T-cell (primary cell): Measurements from ENCODE around the gene DTL. TPM values are rescaled to one million over a fixed set of nuclear protein-coding genes. Genes with fewer than 3 reads are reported as not detected.
"Not testable (repeated sequence)": the region's sequence is repeated elsewhere in the genome, so short reads cannot be mapped to it uniquely, and the experiment has no call there.

Experiments
- ATAC-seq, 4 experiments: fragments of 200-7000 bp in 3 of 4; fragments of 150-1000 bp in 1 of 4; cut with Tn5 transposase; replicated peaks in 1 of 4; 1 replicate in 3 of 4; 2 replicates in 1 of 4; pipeline ENCODE4 v1.10.0; 2021; ENCODE audit warnings: moderate library complexity in 3 of 4, mild to moderate bottlenecking in 2 of 4, moderate number of reproducible peaks in 1 of 4
- CTCF ChIA-PET, 2 donors: fragments of 300-600 bp; sonication (Branson Sonifier 250); formaldehyde crosslinking; loops; one replicate each; lab custom pipeline; 2022; ENCODE audit warnings: antibody characterized with exemption in 2 of 2; lab: Charles Lee
- POLR2A ChIA-PET, 2 donors: fragments of 300-600 bp; sonication (Branson Sonifier 250); formaldehyde crosslinking; loops; one replicate each; lab custom pipeline; 2022; ENCODE audit warnings: antibody characterized with exemption in 2 of 2; lab: Charles Lee
- DNase-seq, 35 experiments: peaks; one replicate each; pipeline versions ENCODE4 v3.0.0 to v3.0.0-alpha.2; 2013 to 2023
- H3K27ac ChIP-seq: one replicate; pipeline ENCODE4 v1.5.1; 2013; ENCODE audit warnings: low read length
- H3K27me3 ChIP-seq, 2 experiments: replicated peaks in 1 of 2; 1 replicate in 1 of 2; 2 replicates in 1 of 2; pipeline versions ENCODE4 v1.6.1 to v1.7.0; 2013; ENCODE audit warnings: low read length in 1 of 2, mixed read lengths in 1 of 2; ENCODE audit not compliant: control insufficient read depth in 2 of 2, insufficient read depth in 2 of 2; ENCODE audit errors: extremely low read depth in 1 of 2
- H3K36me3 ChIP-seq, 2 donors: 1 replicate in 1 of 2; 2 replicates in 1 of 2; pipeline versions ENCODE4 v1.6.1 to v1.7.0; 2013; ENCODE audit warnings: low read length in 1 of 2; ENCODE audit not compliant: control insufficient read depth in 2 of 2, insufficient read depth in 1 of 2; ENCODE audit errors: extremely low read depth in 1 of 2
- H3K4me1 ChIP-seq, 2 experiments: 1 replicate in 1 of 2; 2 replicates in 1 of 2; pipeline versions ENCODE4 v1.6.1 to v1.7.0; 2013; ENCODE audit warnings: low read length in 2 of 2, mixed read lengths in 1 of 2; ENCODE audit not compliant: insufficient read depth in 2 of 2, control insufficient read depth in 1 of 2; ENCODE audit errors: extremely low read depth in 1 of 2
- H3K4me3 ChIP-seq, 2 donors: 1 replicate in 1 of 2; 2 replicates in 1 of 2; pipeline versions ENCODE4 v1.5.1 to v1.7.0; 2013; ENCODE audit warnings: mild to moderate bottlenecking in 2 of 2, low read length in 1 of 2, moderate library complexity in 1 of 2; ENCODE audit not compliant: control insufficient read depth in 1 of 2; ENCODE audit errors: extremely low read depth in 1 of 2
- H3K9me3 ChIP-seq: 2 replicates; pipeline ENCODE4 v1.7.0; 2013
- H3K27ac Mint-ChIP-seq, 2 donors: one replicate each; pipeline ENCODE4 v1.8.0; 2020 to 2021; ENCODE audit warnings: mild to moderate bottlenecking in 2 of 2, mixed read lengths in 2 of 2
- H3K27me3 Mint-ChIP-seq, 2 donors: one replicate each; pipeline ENCODE4 v1.8.0; 2021 to 2022; ENCODE audit warnings: mixed read lengths in 2 of 2
- H3K36me3 Mint-ChIP-seq: one replicate; pipeline ENCODE4 v1.8.0; 2021; ENCODE audit warnings: mixed read lengths
- H3K4me1 Mint-ChIP-seq, 3 donors: one replicate each; pipeline ENCODE4 v1.8.0; 2020 to 2022; ENCODE audit warnings: mixed read lengths in 3 of 3, mild to moderate bottlenecking in 1 of 3
- H3K4me3 Mint-ChIP-seq, 3 donors: one replicate each; pipeline ENCODE4 v1.8.0; 2020 to 2022; ENCODE audit warnings: mild to moderate bottlenecking in 3 of 3, mixed read lengths in 3 of 3, moderate library complexity in 3 of 3
- H3K9me3 Mint-ChIP-seq, 3 donors: one replicate each; pipeline ENCODE4 v1.8.0; 2020 to 2022; ENCODE audit warnings: mixed read lengths in 3 of 3
- WGBS: methylation state at CpG from one replicate; pipeline ENCODE4 v1.1.5; 2013; ENCODE audit warnings: missing lambda C conversion rate; ENCODE audit not compliant: insufficient coverage; 5-methylcytosine and 5-hydroxymethylcytosine counted together
- total RNA-seq, 35 experiments: library from RNA in 6 of 35; stranded (reverse) in 6 of 35; fragments of 120-200 nt in 1 of 35; gene quantifications; one replicate each; pipeline versions ENCODE4 v1.2.1 to v1.2.4 and lab custom pipeline; 2013 to 2026

The DTL gene, protein sequence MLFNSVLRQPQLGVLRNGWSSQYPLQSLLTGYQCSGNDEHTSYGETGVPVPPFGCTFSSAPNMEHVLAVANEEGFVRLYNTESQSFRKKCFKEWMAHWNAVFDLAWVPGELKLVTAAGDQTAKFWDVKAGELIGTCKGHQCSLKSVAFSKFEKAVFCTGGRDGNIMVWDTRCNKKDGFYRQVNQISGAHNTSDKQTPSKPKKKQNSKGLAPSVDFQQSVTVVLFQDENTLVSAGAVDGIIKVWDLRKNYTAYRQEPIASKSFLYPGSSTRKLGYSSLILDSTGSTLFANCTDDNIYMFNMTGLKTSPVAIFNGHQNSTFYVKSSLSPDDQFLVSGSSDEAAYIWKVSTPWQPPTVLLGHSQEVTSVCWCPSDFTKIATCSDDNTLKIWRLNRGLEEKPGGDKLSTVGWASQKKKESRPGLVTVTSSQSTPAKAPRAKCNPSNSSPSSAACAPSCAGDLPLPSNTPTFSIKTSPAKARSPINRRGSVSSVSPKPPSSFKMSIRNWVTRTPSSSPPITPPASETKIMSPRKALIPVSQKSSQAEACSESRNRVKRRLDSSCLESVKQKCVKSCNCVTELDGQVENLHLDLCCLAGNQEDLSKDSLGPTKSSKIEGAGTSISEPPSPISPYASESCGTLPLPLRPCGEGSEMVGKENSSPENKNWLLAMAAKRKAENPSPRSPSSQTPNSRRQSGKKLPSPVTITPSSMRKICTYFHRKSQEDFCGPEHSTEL
- total RNA-seq: 1 to 10 TPM in 3 of 5 donors, under 1 TPM in 2; 0.44 to 1.9 (median 1.2) TPM
- total RNA-seq (2013): 0.46 TPM
- 0.18 to 179 (median 1.6) reads per million in 29 experiments for total RNA-seq (lab: John Stamatoyannopoulos, UW)

DNA sequence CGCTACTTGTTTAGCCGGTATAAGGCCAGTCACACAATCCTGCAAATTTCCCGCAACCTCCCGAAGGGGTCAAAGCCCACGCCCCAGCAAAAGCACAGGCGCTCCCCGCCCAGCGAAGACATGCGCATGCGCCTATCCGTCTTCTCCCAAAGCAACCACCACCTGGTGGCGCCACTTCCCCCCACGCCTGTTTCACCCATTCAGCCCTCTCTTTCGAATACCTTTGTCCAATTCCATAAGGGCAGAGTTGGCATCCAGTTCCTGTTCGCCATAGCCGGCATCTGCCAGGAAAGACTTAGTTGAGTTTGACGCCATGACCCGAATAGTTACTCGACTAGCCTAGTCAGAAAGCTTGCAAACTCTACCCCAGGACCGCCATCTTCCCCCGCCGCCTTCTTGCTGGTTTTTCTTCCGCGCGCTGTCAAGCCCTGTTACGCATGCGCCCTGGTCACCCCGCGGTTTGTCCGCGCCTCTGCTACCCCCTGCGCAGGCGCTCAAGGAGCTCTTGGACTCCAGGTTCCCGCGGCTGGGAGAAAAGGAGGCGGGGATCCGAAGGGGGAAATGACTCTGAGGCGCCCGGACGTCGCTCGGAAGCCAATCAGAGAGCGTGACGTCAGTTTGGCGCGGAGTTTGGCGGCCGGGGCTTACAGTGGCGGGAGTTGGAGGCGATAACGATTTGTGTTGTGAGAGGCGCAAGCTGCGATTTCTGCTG is at the start of gene DTL, which contains the start of gene INTS7:
Gene DTL, plus strand, starts transcription at position 626 of the 712 bp plus-strand sequence. CDS start 143 bp downstream, outside the sequence.
Gene INTS7, minus strand, starts transcription at position 435 of the 712 bp plus-strand sequence. Its CDS starts 120 bp downstream, at position 315.
- Histone ChIP-seq H3K4me3 (peak within 1 kb of the TSS; percentile 61 to 98), H3K27ac (peak within 1 kb of the TSS; percentile 53), H3K9me3 (no peaks in the 10 kb centered on the region), H3K4me1 (peaks cover 13 to 18% of the 10 kb centered on the region in 2 experiments), H3K36me3 (no peaks in the 10 kb centered on the region), H3K27me3 (no peaks in the 10 kb centered on the region)
- peak; percentile 89 to 90 (median 90) for ATAC-seq
- Mint-ChIP-seq H3K4me3 (peak within 1 kb of the TSS; percentile 87 to 99 (median 90)), H3K27me3 (peaks cover 0 to 6% of the 10 kb centered on the region in 2 donors), H3K36me3 (peaks cover 5% of the 10 kb centered on the region), H3K9me3 (no peaks in the 10 kb centered on the region), H3K4me1 (peaks cover 57 to 65% (median 59%) of the 10 kb centered on the region in 3 donors), H3K27ac (peak within 1 kb of the TSS; percentile 88 to 99)
- whole genome bisulfite sequencing: under 1% methylated on average over 49 of the region's 53 CpGs
- ChIA-PET CTCF (interaction anchor here (0.5 to 3.7 kb wide), 68 partner anchors 8 to 1702 kb away, joined by 3 to 52 read pairs (median 4); partner anchors contain the start of genes NEK2 (in 1 of the 2), NENF (in 1 of the 2), NSL1 (in 1 of the 2) and PACC1 (in 1 of the 2)), POLR2A (interaction anchor here (0.5 to 1.0 kb wide), 4 partner anchors 250 to 354 kb away, joined by 3 read pairs; no protein-coding TSS in a partner anchor)
- DNase-seq: peak; percentile 94 to 99 (median 97)

DNA sequence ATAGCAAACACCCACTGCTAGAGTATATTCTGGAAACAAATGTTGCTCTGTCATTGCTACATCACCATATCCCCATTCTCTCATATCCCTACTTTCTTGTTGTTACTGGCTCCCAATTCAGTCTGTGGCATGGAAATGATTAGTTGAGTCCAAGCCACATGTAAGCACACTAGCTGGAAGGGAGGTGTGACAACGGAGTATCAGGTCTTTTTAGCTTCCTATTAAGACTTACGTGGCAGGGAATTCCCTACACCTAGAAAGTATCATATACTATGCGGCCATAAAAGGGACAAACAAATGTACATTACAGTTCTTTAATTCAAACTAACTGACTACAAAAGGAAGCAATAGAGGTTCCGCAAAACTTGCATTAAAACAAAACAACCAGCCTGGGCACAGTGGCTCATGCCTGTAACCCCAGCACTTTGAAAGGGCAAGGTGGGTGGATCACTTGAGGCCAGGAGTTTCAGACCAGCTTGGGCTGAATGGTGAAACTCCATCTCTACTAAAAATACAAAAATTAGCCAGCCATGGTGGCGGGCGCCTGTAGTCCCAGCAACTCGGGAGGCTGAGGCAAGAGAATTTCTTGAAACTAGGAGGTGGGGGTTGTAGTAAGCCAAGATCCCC is 48.8 kb upstream of the DTL start:
- ATAC-seq: no peak
- DNase-seq: no peak
- no peaks in the 10 kb centered on the region for H3K9me3 Mint-ChIP-seq
- H3K36me3 ChIP-seq: peaks cover 2 to 16% of the 10 kb centered on the region in 2 donors
- peaks cover 47% of the 10 kb centered on the region for H3K36me3 Mint-ChIP-seq
- no peaks in the 10 kb centered on the region for H3K27me3 Mint-ChIP-seq
- no peaks in the 10 kb centered on the region for H3K4me1 ChIP-seq
- H3K27ac Mint-ChIP-seq: no peak overlapping the region
- no peak overlapping the region for H3K4me3 ChIP-seq
- no peaks in the 10 kb centered on the region for H3K4me1 Mint-ChIP-seq
- H3K27me3 ChIP-seq: no peaks in the 10 kb centered on the region
- no CpG with 5 or more reads among the region's 7 CpGs for WGBS
- H3K4me3 Mint-ChIP-seq: no peak overlapping the region
- no peaks in the 10 kb centered on the region for H3K9me3 ChIP-seq
- ChIA-PET CTCF (interaction anchor here in 1 of 2 donors (0.6 to 1.3 kb wide), 2 partner anchors 49 to 310 kb away, joined by 3 read pairs; partner anchors contain the start of genes DTL and INTS7), POLR2A (no interaction called here)
- H3K27ac ChIP-seq: no peak overlapping the region

DNA sequence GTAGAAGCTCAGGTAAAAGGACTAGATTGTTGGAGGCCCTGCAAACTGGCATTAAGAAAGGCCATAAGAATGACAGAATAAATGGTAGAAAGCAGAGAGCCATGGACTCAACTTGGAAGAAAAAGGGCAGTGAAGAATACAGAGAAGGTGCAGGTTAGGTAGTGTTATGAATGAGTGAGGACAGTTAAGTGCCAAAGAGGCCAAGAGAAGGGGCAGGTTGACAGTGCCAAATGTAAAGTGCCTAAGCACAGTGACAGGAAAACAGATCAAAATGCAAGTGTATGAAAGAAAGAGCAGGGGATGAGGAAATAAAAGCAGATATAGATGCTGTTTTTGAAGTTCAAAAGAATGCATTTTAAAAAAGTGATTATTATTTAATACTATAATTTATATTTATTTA is 43.9 kb upstream of the DTL start:
- no peak for DNase-seq
- no peak overlapping the region for H3K4me3 ChIP-seq
- H3K36me3 ChIP-seq: peaks cover 5% of the 10 kb centered on the region in 2 donors
- H3K27ac ChIP-seq: no peak overlapping the region
- H3K4me1 Mint-ChIP-seq: no peaks in the 10 kb centered on the region
- no peaks in the 10 kb centered on the region for H3K27me3 Mint-ChIP-seq
- no peak overlapping the region for H3K4me3 Mint-ChIP-seq
- H3K27ac Mint-ChIP-seq: no peak overlapping the region
- CTCF ChIA-PET: no interaction called here
- no peaks in the 10 kb centered on the region for H3K27me3 ChIP-seq
- POLR2A ChIA-PET: no interaction called here
- no peaks in the 10 kb centered on the region for H3K9me3 Mint-ChIP-seq
- H3K4me1 ChIP-seq: no peaks in the 10 kb centered on the region
- H3K9me3 ChIP-seq: no peaks in the 10 kb centered on the region
- ATAC-seq: no peak
- peaks cover 41% of the 10 kb centered on the region for H3K36me3 Mint-ChIP-seq

DNA sequence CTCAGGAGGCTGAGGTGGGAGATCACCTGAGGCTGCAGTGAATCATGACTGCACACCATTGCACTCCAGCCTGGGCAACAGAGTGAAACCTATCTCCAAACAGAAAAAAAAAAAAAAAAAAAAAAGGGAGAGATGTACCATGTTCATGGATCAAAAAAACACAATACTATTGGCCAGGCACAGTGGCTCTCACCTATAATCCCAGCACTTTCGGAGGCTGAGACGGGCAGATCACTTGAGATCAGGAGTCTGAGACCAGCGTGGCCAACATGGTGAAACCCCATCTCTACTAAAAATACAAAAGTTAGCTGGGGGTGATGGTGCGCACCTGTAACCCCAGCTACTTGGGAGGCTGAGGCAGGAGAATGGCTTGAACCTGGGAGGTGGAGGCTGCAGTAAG is 38.1 kb upstream of the DTL start:
- H3K27me3 Mint-ChIP-seq, H3K4me1 ChIP-seq, H3K9me3 ChIP-seq, H3K4me1 Mint-ChIP-seq, H3K27ac Mint-ChIP-seq, H3K27ac ChIP-seq, H3K9me3 Mint-ChIP-seq, H3K4me3 Mint-ChIP-seq, ATAC-seq, H3K4me3 ChIP-seq, H3K27me3 ChIP-seq, CTCF ChIA-PET, DNase-seq: not testable (repeated sequence)
- WGBS: no CpG with 5 or more reads among the region's 4 CpGs
- peaks cover 46% of the 10 kb centered on the region for H3K36me3 Mint-ChIP-seq
- peaks cover 8 to 10% of the 10 kb centered on the region in 2 donors for H3K36me3 ChIP-seq
- POLR2A ChIA-PET: interaction anchor here in 1 of 2 donors (0.6 kb wide), 1 partner anchor 24 kb away, joined by 4 read pairs; no protein-coding TSS in a partner anchor

DNA sequence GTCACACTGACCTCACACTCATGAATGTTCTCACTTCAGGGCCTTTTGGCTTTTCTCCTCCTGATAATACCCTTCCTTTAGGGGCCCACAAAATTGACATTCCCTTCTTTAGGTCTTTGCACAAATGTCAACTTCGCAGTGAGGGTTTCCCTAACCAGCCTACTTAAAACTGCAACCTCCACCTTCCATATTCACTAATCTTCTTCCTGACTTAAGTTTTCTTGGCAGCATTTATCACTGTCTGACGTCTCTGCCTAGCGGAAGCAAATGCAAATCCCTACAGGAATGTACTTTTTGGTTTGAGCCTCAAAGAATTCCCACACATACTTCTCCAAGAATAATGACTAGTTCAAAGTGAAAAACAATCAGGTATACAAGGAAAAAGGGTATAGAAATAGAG is 33.0 kb upstream of the DTL start:
- no peaks in the 10 kb centered on the region for H3K4me1 ChIP-seq
- ATAC-seq (no peak), DNase-seq (no peak)
- CTCF ChIA-PET: no interaction called here
- no peaks in the 10 kb centered on the region for H3K27me3 Mint-ChIP-seq
- H3K27ac ChIP-seq: no peak overlapping the region
- H3K27ac Mint-ChIP-seq: no peak overlapping the region
- 100% methylated on average over 1 of the region's 3 CpGs for WGBS
- H3K36me3 Mint-ChIP-seq: peaks cover 49% of the 10 kb centered on the region
- no peaks in the 10 kb centered on the region for H3K9me3 Mint-ChIP-seq
- H3K27me3 ChIP-seq: no peaks in the 10 kb centered on the region
- H3K4me3 ChIP-seq: no peak overlapping the region
- H3K4me3 Mint-ChIP-seq: no peak overlapping the region
- peaks cover 0 to 15% of the 10 kb centered on the region in 2 donors for H3K36me3 ChIP-seq
- POLR2A ChIA-PET: no interaction called here
- H3K4me1 Mint-ChIP-seq: no peaks in the 10 kb centered on the region
- no peaks in the 10 kb centered on the region for H3K9me3 ChIP-seq
